Pulmonary artery endothelial cell (primary cell): Measurements from ENCODE around the gene AR. TPM values are rescaled to one million over a fixed set of nuclear protein-coding genes. Genes with fewer than 3 reads are reported as not detected.

Source experiments
- DNase-seq: peaks from one replicate; pipeline ENCODE4 v3.0.0-alpha.2; 2011; ENCODE audit warnings: low read depth, low spot score
- total RNA-seq: library from RNA; depleted of rRNA; stranded (reverse); fragments of >200 nt; gene quantifications from 2 replicates; pipeline ENCODE4 v1.2.3, GENCODE V29; 2014

The AR gene, protein sequence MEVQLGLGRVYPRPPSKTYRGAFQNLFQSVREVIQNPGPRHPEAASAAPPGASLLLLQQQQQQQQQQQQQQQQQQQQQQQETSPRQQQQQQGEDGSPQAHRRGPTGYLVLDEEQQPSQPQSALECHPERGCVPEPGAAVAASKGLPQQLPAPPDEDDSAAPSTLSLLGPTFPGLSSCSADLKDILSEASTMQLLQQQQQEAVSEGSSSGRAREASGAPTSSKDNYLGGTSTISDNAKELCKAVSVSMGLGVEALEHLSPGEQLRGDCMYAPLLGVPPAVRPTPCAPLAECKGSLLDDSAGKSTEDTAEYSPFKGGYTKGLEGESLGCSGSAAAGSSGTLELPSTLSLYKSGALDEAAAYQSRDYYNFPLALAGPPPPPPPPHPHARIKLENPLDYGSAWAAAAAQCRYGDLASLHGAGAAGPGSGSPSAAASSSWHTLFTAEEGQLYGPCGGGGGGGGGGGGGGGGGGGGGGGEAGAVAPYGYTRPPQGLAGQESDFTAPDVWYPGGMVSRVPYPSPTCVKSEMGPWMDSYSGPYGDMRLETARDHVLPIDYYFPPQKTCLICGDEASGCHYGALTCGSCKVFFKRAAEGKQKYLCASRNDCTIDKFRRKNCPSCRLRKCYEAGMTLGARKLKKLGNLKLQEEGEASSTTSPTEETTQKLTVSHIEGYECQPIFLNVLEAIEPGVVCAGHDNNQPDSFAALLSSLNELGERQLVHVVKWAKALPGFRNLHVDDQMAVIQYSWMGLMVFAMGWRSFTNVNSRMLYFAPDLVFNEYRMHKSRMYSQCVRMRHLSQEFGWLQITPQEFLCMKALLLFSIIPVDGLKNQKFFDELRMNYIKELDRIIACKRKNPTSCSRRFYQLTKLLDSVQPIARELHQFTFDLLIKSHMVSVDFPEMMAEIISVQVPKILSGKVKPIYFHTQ
- 5.2 and 11.4 TPM in 2 replicates for total RNA-seq

DNA sequence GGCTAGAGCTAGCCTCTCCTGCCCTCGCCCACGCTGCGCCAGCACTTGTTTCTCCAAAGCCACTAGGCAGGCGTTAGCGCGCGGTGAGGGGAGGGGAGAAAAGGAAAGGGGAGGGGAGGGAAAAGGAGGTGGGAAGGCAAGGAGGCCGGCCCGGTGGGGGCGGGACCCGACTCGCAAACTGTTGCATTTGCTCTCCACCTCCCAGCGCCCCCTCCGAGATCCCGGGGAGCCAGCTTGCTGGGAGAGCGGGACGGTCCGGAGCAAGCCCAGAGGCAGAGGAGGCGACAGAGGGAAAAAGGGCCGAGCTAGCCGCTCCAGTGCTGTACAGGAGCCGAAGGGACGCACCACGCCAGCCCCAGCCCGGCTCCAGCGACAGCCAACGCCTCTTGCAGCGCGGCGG lies at the start of gene AR:
Gene AR (plus strand): TSS at position 204 of the 400 bp plus-strand sequence. CDS start 1,126 bp downstream, outside the sequence.
- peak; percentile 39 for DNase-seq

GRCh38 chrX:67500617-67501016 lies 43.2 kb upstream of the AR start:
- no peak for DNase-seq

DNA sequence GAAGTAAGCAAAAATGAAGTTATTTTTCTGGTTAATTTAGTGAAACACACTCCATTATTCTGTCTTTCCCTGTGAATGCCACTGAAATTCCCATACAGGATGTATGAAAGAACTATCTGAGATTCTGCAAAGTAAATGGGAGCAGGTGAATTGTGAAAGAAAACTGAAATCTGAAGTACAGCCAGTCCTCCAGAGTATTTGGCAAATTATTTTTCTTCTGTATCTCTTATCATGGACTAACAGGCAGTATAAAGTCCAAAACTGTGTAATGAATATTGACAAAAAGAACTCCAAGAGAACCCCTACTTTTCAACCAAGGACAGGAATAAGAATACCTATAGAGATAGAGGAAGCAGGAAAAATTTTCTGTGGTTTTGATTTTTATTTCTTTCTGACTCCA lies 40.8 kb upstream of the AR start:
- DNase-seq: no peak

- no peak for DNase-seq
These were observed 40.4 kb upstream of the AR start for GRCh38 chrX:67503453-67503852.

- no peak for DNase-seq
These were observed 23.1 kb upstream of the AR start for GRCh38 chrX:67520671-67521070.

DNA sequence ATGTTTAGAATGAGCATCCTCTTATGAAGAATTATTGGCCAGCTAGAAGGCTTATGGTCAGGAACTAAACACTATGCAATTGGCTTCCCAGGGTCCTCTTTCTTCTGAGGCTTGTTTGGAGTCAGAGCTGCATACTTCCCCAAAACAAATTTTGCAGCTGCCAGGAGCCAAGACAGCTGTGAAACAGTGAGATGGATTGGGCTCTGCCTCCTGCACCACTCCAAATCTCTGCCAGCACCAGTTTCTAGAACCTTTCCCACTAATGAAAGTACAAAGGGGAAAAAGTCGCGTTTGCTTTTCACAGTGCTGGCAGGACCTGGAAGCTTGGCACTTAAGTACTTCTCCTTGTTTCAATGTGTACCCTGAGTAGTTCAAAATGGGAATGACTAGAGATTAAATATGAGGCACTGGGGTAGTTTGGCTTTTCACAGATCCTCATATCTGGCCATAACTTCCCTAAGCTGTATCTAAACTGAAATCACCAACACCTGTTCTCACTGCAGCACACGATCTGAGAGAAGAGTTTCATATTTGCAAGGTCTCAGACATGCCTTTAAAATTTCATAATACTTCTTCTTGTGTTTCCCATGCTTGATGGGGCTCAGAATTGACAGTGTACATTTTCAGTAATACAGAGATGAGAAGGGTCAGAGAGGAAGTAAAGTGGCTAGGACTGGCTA lies 20.7 kb upstream of the AR start:
- no peak for DNase-seq

DNA sequence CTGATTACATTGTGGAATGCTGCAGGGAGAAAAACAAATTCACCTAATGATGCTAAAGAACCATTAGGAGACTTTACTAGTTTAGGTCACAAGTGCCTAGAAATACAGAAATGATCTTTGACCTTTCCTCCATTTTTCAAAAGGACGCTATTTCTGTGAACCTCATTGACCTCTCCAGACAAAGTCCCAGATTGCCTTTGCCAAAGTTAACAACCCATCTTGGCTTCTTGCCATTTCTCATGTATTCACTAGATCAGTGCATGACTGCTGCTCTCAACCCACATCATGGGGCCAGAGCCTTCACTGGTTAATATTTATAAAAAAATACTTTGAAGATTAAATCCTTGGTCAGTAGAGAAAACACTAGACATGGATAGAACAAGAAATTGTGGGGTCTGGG lies 19.9 kb upstream of the AR start:
- no peak for DNase-seq

GRCh38 chrX:67524428-67524827 lies 19.4 kb upstream of the AR start:
- no peak for DNase-seq

DNA sequence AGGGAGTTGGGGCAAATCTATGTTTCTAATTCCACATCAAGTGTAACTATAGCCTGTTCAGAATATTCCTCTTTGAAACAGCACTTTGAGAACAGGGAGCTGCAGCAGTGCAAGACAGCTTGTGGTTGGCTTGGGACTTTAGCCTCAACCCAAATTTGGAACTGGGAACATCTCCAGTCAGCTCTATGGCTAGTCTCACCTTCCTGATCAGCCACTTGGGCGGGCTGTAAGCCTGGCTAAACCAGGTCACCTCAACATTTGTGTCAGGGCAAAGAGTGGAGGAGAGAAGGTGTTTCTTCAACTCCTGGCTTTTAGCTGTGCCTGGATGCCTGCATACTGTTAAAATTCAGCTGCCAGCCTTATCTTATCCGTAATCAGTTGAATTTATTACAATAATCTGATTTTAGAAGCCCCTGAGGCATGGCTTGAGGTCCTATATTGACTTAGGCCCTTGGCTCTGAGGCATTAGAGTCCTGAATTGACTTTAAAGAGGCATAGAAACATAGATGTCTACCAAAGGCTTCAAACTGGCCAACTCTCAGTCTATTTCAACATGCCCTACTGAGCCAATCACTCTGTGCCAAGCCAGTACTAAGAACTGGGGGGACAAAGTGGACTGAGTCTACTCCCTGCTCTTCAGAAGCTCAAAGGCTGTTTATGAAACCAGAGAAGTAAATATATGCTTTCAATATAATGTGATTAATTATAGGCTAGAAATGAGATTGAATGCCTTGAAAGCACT lies 18.7 kb upstream of the AR start:
- DNase-seq: no peak

DNA sequence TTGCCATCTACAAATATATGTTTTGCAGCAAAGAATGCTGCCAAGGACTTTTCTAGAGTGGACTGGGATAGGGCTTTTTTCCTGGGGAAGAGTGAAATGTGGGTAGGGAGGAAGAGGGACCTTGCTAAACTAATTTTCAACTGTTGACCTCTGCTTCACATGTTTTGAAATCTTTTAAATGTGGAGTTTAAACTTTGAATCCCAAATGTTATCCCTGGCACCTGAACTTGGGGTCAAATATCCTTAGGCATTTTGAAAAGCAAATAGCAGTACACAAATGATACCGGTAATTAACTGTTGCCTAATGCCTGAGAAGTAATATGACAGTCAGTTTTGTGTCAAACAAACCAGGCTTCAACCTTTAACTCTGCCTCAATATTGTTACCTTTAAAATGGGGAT lies 7.3 kb upstream of the AR start:
- DNase-seq: no peak

DNA sequence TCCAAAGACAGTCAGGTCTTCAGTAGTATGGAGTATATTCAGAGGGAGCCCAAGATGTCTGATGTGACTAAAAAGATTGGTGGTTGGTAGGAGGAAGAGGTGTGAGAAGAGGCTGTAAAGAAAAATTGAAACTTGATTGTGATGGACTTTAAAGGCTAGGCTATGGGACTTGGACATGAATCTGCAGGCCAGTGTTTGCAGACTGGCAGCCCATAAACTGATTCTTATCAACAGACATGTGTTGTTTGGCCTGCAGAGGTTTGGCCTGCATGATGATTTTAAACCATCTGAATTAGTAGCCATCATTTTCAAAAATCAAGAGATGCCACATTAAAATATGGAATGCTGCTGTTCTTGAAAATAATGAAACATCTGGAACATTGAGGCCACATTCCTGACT lies 5.4 kb upstream of the AR start:
- no peak for DNase-seq

DNA sequence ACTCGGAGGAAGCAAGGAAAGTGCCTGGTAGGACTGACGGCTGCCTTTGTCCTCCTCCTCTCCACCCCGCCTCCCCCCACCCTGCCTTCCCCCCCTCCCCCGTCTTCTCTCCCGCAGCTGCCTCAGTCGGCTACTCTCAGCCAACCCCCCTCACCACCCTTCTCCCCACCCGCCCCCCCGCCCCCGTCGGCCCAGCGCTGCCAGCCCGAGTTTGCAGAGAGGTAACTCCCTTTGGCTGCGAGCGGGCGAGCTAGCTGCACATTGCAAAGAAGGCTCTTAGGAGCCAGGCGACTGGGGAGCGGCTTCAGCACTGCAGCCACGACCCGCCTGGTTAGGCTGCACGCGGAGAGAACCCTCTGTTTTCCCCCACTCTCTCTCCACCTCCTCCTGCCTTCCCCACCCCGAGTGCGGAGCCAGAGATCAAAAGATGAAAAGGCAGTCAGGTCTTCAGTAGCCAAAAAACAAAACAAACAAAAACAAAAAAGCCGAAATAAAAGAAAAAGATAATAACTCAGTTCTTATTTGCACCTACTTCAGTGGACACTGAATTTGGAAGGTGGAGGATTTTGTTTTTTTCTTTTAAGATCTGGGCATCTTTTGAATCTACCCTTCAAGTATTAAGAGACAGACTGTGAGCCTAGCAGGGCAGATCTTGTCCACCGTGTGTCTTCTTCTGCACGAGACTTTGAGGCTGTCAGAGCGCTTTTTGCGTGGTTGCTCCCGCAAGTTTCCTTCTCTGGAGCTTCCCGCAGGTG lies 637 bp downstream of the AR start:
- DNase-seq: no peak

DNA sequence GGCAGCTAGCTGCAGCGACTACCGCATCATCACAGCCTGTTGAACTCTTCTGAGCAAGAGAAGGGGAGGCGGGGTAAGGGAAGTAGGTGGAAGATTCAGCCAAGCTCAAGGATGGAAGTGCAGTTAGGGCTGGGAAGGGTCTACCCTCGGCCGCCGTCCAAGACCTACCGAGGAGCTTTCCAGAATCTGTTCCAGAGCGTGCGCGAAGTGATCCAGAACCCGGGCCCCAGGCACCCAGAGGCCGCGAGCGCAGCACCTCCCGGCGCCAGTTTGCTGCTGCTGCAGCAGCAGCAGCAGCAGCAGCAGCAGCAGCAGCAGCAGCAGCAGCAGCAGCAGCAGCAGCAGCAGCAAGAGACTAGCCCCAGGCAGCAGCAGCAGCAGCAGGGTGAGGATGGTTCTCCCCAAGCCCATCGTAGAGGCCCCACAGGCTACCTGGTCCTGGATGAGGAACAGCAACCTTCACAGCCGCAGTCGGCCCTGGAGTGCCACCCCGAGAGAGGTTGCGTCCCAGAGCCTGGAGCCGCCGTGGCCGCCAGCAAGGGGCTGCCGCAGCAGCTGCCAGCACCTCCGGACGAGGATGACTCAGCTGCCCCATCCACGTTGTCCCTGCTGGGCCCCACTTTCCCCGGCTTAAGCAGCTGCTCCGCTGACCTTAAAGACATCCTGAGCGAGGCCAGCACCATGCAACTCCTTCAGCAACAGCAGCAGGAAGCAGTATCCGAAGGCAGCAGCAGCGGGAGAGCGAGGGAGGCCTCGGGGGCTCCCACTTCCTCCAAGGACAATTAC lies 1.4 kb downstream of the AR start:
- no peak for DNase-seq

GRCh38 chrX:67545893-67546495 lies 2.2 kb downstream of the AR start:
- DNase-seq: no peak

GRCh38 chrX:67546496-67547423 lies 2.9 kb downstream of the AR start:
- no peak for DNase-seq

DNA sequence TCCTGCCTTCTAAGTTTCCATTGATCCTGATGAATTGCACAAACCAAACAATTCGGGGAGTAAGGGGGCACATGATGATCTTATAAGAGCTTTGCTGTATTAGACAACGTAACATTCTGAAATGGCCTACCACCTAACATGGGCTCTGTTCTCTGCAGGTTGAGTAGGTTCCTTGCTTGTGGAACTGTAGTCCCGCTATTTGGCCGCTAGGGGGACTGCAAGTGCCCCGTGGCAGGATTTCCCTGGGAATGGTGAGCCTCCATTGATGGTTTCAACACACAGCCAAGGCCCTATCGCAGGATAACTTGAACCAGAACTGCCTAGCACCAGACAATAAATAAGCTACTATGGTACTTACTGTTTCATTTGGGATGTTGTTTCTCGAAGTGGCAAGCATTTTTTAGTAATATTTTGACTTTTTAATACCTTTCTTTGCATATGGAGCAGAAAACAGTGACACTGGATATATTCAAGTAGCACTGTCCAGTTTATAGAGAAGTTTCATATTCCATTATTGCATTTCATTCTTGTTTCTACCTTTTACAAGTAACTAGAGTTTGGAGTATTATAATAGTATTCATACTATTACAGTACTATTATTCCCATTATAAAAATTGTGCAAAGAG lies 11.9 kb downstream of the AR start:
- no peak for DNase-seq

DNA sequence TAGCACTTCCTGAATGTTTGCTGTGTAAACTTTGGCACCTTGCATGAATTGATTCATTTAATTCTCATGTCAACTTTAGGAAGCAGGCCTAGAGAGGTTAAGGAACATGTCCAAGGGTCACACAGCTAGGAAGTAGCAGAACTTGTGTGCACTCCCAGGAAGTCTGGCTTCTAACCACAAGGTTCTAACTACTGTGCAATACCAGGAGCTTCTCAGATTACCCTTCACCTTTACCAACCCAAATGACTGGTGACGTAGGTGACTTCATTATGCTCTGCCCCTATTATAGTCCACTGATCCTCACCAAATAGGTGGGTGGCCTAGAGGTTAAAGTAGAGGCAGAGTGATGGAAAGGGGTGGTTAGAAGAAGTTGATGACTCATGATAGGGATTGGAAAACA lies 14.4 kb downstream of the AR start:
- DNase-seq: no peak
